ENCODE measurements around the gene LAMA1. TPM values are rescaled to one million over a fixed set of nuclear protein-coding genes. Genes with fewer than 3 reads are reported as not detected.

The LAMA1 gene
- total and polyA plus RNA-seq, 2 donors (not counting 3 experiments of a cell fraction or from before 2014, with no cell fraction given), result 0.04 TPM; not detected in 1

DNA sequence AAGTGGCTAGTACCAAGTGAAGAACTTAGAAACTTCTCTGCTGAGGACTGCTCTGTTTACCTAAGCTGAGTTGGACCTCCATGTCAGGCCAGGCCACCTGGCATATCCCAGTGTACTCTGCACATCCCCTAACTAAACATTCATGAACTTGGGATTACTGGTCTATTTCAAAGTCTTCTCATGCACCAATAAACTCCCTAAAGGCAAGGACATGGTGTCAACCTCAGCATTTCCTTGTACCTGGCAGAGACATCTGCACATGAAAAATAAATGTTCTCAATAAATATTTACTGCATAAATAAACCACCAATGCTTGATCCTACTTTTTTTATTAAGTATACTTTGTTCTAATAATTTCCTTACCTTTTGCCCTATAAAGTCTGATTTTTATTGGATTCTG is 124.8 kb downstream of the LAMA1 start:
- no peak for TF ChIP-seq MYC (IDR thresholded peaks at IDR 0.05; ENCODE audit: low read depth, low read length)
- no peak for TF ChIP-seq POLR2AphosphoS5 (IDR thresholded peaks at IDR 0.05; ENCODE audit: insufficient read depth, low read depth, low read length)
- no peak for TF ChIP-seq JUN (IDR thresholded peaks at IDR 0.05; ENCODE audit: borderline replicate concordance, insufficient read depth, insufficient read length, low read depth)
- TF ChIP-seq, protein P1, sequence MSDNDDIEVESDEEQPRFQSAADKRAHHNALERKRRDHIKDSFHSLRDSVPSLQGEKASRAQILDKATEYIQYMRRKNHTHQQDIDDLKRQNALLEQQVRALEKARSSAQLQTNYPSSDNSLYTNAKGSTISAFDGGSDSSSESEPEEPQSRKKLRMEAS (IDR thresholded peaks at IDR 0.05; ENCODE audit: insufficient read depth, insufficient read length), result no peak
- TF ChIP-seq, protein P2, sequence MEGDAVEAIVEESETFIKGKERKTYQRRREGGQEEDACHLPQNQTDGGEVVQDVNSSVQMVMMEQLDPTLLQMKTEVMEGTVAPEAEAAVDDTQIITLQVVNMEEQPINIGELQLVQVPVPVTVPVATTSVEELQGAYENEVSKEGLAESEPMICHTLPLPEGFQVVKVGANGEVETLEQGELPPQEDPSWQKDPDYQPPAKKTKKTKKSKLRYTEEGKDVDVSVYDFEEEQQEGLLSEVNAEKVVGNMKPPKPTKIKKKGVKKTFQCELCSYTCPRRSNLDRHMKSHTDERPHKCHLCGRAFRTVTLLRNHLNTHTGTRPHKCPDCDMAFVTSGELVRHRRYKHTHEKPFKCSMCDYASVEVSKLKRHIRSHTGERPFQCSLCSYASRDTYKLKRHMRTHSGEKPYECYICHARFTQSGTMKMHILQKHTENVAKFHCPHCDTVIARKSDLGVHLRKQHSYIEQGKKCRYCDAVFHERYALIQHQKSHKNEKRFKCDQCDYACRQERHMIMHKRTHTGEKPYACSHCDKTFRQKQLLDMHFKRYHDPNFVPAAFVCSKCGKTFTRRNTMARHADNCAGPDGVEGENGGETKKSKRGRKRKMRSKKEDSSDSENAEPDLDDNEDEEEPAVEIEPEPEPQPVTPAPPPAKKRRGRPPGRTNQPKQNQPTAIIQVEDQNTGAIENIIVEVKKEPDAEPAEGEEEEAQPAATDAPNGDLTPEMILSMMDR (IDR thresholded peaks at IDR 0.05; ENCODE audit: extremely low read depth in 1 of 2, insufficient read depth in 1 of 2, low read depth in 1 of 2, low read length in 2 of 2), result no peak
- no peak for TF ChIP-seq EZH2 (IDR thresholded peaks at IDR 0.05; ENCODE audit: borderline replicate concordance, low read depth, low read length, severe bottlenecking)
- TF ChIP-seq GATA2 (IDR thresholded peaks at IDR 0.05; ENCODE audit: insufficient read depth, insufficient read length, low read depth, low read length), result no peak
- no peak for TF ChIP-seq POLR2A (IDR thresholded peaks at IDR 0.05; ENCODE audit: low read depth, low read length)
- no peak for TF ChIP-seq FOS (IDR thresholded peaks at IDR 0.05; ENCODE audit: borderline replicate concordance, insufficient read depth, low read length)
- FAIRE-seq, result no peak
- H3K9me1 ChIP-seq (replicated peaks; ENCODE audit: control insufficient read depth, extremely low read depth, insufficient read depth, low read length), result no peaks in the 10 kb centered on the region
- DNase-seq (ENCODE audit: low read depth, low spot score), result no peak
- no peaks in the 10 kb centered on the region for H3K36me3 ChIP-seq (ENCODE audit: control insufficient read depth in 2 of 2, extremely low read depth in 1 of 2, insufficient read depth in 2 of 2, low read length in 2 of 2)
- no peaks in the 10 kb centered on the region for H3K9me3 ChIP-seq (replicated peaks; ENCODE audit: control insufficient read depth, insufficient read depth, low read length)
- no peak overlapping the region for H3K27ac ChIP-seq (ENCODE audit: insufficient read depth, low read depth, low read length)
- H4K20me1 ChIP-seq (replicated peaks; ENCODE audit: control insufficient read depth, extremely low read depth, insufficient read depth, low read length), result no peaks in the 10 kb centered on the region
- no peaks in the 10 kb centered on the region for H3K4me1 ChIP-seq (ENCODE audit: control insufficient read depth, extremely low read depth, insufficient read depth, low read length)
- H3K27me3 ChIP-seq (ENCODE audit: control insufficient read depth in 2 of 2, insufficient read depth in 2 of 2, low read length in 2 of 2), result no peaks in the 10 kb centered on the region
- intact Hi-C loops (cut with micrococcal nuclease), result no loop called here
- H3K4me3 ChIP-seq (replicated peaks in 1 of 3; ENCODE audit: insufficient read depth in 1 of 3, low read depth in 1 of 3, low read length in 3 of 3), result no peak overlapping the region
- H3K4me2 ChIP-seq (ENCODE audit: insufficient read depth, low read length), result no peak overlapping the region
- CTCF ChIA-PET, result interaction anchor here (0.6 kb wide), 1 partner anchor 176 kb away, joined by 3 read pairs; no protein-coding TSS in a partner anchor
- POLR2A ChIA-PET, result no interaction called here
- H2AFZ ChIP-seq (ENCODE audit: low read depth, low read length), result no peak overlapping the region
- no peak overlapping the region for H3K9ac ChIP-seq (replicated peaks; ENCODE audit: extremely low read depth, insufficient read depth, low read length)
- dilution Hi-C loops (cut with MboI; ENCODE audit: extremely low pct_ligation_motif_present, low sequenced_read_pairs), result no loop called here
- BruUV-seq (replicated peaks), result no TSS peak
- no peaks in the 10 kb centered on the region for H3K79me2 ChIP-seq (ENCODE audit: control insufficient read depth, insufficient read depth, low read length)

Data from endothelial cell of umbilical vein (primary cell).